SK-N-SH (cell line): ENCODE results near the gene KIF5B. TPM values are rescaled to one million over a fixed set of nuclear protein-coding genes. Genes with fewer than 3 reads are reported as not detected.

ENCODE experiments used
- CTCF ChIA-PET: fragments of 300-600, 350-600 bp; formaldehyde crosslinking; extraction: SDS; loops from one replicate; lab custom pipeline; 2021; lab: Yijun Ruan, JAX
- POLR2A ChIA-PET: fragments of 350-600 bp; sonication (Branson Sonifier 250); formaldehyde crosslinking; extraction: SDS; loops from one replicate; lab custom pipeline; 2020; ENCODE audit warnings: antibody characterized with exemption, inconsistent platforms; lab: Yijun Ruan, JAX
- DNase-seq: peaks from one replicate; pipeline ENCODE4 v3.0.0; 2012
- H2AFZ ChIP-seq: fragments of 200-600 bp; sonication (generic); 2 replicates; pipeline ENCODE4 v1.8.1; 2016; ENCODE audit warnings: antibody characterized with exemption, mild to moderate bottlenecking, low read depth
- H3F3A ChIP-seq: fragments of 200-600 bp; sonication (generic); replicated peaks from 2 replicates; pipeline ENCODE3; 2016; ENCODE audit warnings: antibody characterized with exemption, mild to moderate bottlenecking; ENCODE audit not compliant: insufficient read depth
- H3K27ac ChIP-seq, 2 experiments: fragments of 200-500 bp in 1 of 2; fragments of 200-600 bp in 1 of 2; sonication (Bioruptor generic) in 1 of 2; sonication (generic), shearing (Covaris generic) in 1 of 2; 2 replicates each; pipeline versions ENCODE4 v1.5.1 to v1.6.1; 2014 to 2016; ENCODE audit warnings: low read depth in 2 of 2, inconsistent platforms in 1 of 2, low read length in 1 of 2, mild to moderate bottlenecking in 1 of 2, mixed read lengths in 1 of 2
- H3K27me3 ChIP-seq: fragments of 200-600 bp; sonication (generic), shearing (Covaris generic); 2 replicates; pipeline ENCODE4 v1.6.1; 2016; ENCODE audit warnings: mixed run types; ENCODE audit not compliant: insufficient read depth
- H3K36me3 ChIP-seq, 2 experiments: fragments of 200-500 bp in 1 of 2; fragments of 200-600 bp in 1 of 2; sonication (Bioruptor generic) in 1 of 2; sonication (generic) in 1 of 2; replicated peaks in 1 of 2; 2 replicates each; pipeline versions ENCODE3 to v1.5.1; 2014 to 2016; ENCODE audit warnings: low read length in 1 of 2, mild to moderate bottlenecking in 1 of 2; ENCODE audit not compliant: insufficient read depth in 2 of 2, control insufficient read depth in 1 of 2
- H3K4me1 ChIP-seq, 2 experiments: fragments of 200-500 bp in 1 of 2; fragments of 200-600 bp in 1 of 2; sonication (Bioruptor generic) in 1 of 2; sonication (generic), shearing (Covaris generic) in 1 of 2; 2 replicates each; pipeline versions ENCODE4 v1.5.1 to v1.6.1; 2014 to 2016; ENCODE audit warnings: low read depth in 1 of 2, low read length in 1 of 2, mixed run types in 1 of 2; ENCODE audit not compliant: insufficient read depth in 2 of 2, control insufficient read depth in 1 of 2
- H3K4me2 ChIP-seq: fragments of 200-600 bp; sonication (generic), shearing (Covaris generic); 2 replicates; pipeline ENCODE4 v1.6.1; 2017; ENCODE audit warnings: mixed run types
- H3K4me3 ChIP-seq, 2 experiments: fragments of 200-500 bp in 1 of 2; fragments of 200-600 bp in 1 of 2; sonication (Bioruptor generic) in 1 of 2; sonication (generic), shearing (Covaris generic) in 1 of 2; 2 replicates each; pipeline versions ENCODE4 v1.5.1 to v1.8.1; 2014 to 2016; ENCODE audit warnings: low read depth in 2 of 2, inconsistent platforms in 1 of 2, low read length in 1 of 2, mild to moderate bottlenecking in 1 of 2, mixed read lengths in 1 of 2, moderate library complexity in 1 of 2
- H3K79me2 ChIP-seq: fragments of 200-600 bp; sonication (generic); 2 replicates; pipeline ENCODE4 v1.8.1; 2017; ENCODE audit warnings: mild to moderate bottlenecking; ENCODE audit not compliant: insufficient read depth
- H3K9ac ChIP-seq: fragments of 200-600 bp; sonication (generic); 2 replicates; pipeline ENCODE4 v1.6.1; 2017; ENCODE audit warnings: mixed run types
- H3K9me2 ChIP-seq: fragments of 200-600 bp; sonication (generic); 2 replicates; pipeline ENCODE4 v1.6.1; 2017; ENCODE audit warnings: mixed run types
- H3K9me3 ChIP-seq: fragments of 200-600 bp; sonication (generic); 2 replicates; pipeline ENCODE4 v1.6.1; 2017; ENCODE audit warnings: mixed run types, mild to moderate bottlenecking, moderate library complexity
- H4K20me1 ChIP-seq: fragments of 200-600 bp; sonication (generic); 2 replicates; pipeline ENCODE4 v1.6.1; 2017; ENCODE audit warnings: mild to moderate bottlenecking, mixed run types; ENCODE audit not compliant: insufficient read depth
- EP300 ChIP-seq, 2 experiments: IDR thresholded peaks; 2 replicates each; pipeline versions ENCODE4 v1.4.0 to v1.6.1; 2012; ENCODE audit warnings: borderline replicate concordance in 1 of 2, low read depth in 1 of 2, low read length in 1 of 2
- EZH2phosphoT487 ChIP-seq: fragments of 200-600 bp; sonication (generic); IDR thresholded peaks from 2 replicates; pipeline ENCODE4 v1.6.1; 2017; ENCODE audit warnings: low read depth, mixed run types, mild to moderate bottlenecking, antibody characterized with exemption, moderate library complexity, borderline replicate concordance
- FOSL2 ChIP-seq: IDR thresholded peaks from 2 replicates; pipeline ENCODE4 v1.4.0; 2012; ENCODE audit warnings: low read depth, mild to moderate bottlenecking, moderate library complexity, borderline replicate concordance
- GABPA ChIP-seq: IDR thresholded peaks from 2 replicates; pipeline ENCODE4 v1.4.0; 2012; ENCODE audit warnings: low read depth, mild to moderate bottlenecking
- GATA2 ChIP-seq: sonication (generic); formaldehyde crosslinking; IDR thresholded peaks from 2 replicates; pipeline ENCODE4 v1.5.0; 2020; ENCODE audit warnings: mild to moderate bottlenecking, missing genetic modification reagents
- JUND ChIP-seq: IDR thresholded peaks from 2 replicates; pipeline ENCODE4 v1.4.0; 2012
- MXI1 ChIP-seq: IDR thresholded peaks from 2 replicates; pipeline ENCODE4 v1.6.1; 2012; ENCODE audit warnings: mild to moderate bottlenecking, low read depth, low read length, improper control_type of control experiment
- NRF1 ChIP-seq: IDR thresholded peaks from 2 replicates; pipeline ENCODE4 v1.6.1; 2012; ENCODE audit warnings: low read depth, mild to moderate bottlenecking, low read length
- PBX3 ChIP-seq: IDR thresholded peaks from 2 replicates; pipeline ENCODE4; 2012
- RAD21 ChIP-seq: IDR thresholded peaks from 2 replicates; pipeline ENCODE4 v1.6.1; 2012; ENCODE audit warnings: mild to moderate bottlenecking, low read length
- RFX5 ChIP-seq: IDR thresholded peaks from 2 replicates; pipeline ENCODE4 v1.6.1; 2012; ENCODE audit warnings: mild to moderate bottlenecking, improper control_type of control experiment, low read length
- SIN3A ChIP-seq: IDR thresholded peaks from 2 replicates; pipeline ENCODE4 v1.6.1; 2012; ENCODE audit warnings: low read depth, mild to moderate bottlenecking, low read length, moderate library complexity, borderline replicate concordance
- TAF1 ChIP-seq: IDR thresholded peaks from 2 replicates; pipeline ENCODE4 v1.6.1; 2012; ENCODE audit warnings: low read depth, mild to moderate bottlenecking, low read length, moderate library complexity, borderline replicate concordance
- WGBS: methylation state at CpG from one replicate; pipeline ENCODE4 v1.1.6; 2017; ENCODE audit warnings: low lambda C conversion rate; 5-methylcytosine and 5-hydroxymethylcytosine counted together
- polyA plus RNA-seq, 3 experiments: library from polyadenylated mRNA; depleted of rRNA; stranded (reverse); fragments of >200 nt; gene quantifications; 2 replicates each; pipeline ENCODE4 v1.2.3, GENCODE V29; 2012
- TF ChIP-seq, protein P1 (sequence below): fragments of 150-350 bp; IDR thresholded peaks from 2 replicates; pipeline ENCODE4 v1.6.1; 2016; ENCODE audit warnings: mild to moderate bottlenecking, low read depth, low read length
- TF ChIP-seq, protein P2 (sequence below): IDR thresholded peaks from 2 replicates; pipeline ENCODE4 v1.4.0; 2012; ENCODE audit warnings: low read depth, borderline replicate concordance
- TF ChIP-seq, protein P3 (sequence below): IDR thresholded peaks from 2 replicates; pipeline ENCODE4 v1.4.0; 2012; ENCODE audit warnings: low read depth, borderline replicate concordance
- TF ChIP-seq, protein P4 (sequence below): fragments of 150-350 bp; IDR thresholded peaks from 2 replicates; pipeline ENCODE4 v1.6.1; 2017; ENCODE audit warnings: antibody characterized with exemption, low read length, low read depth, borderline replicate concordance

The KIF5B gene
- polyA plus RNA-seq, 1 of the 3 experiments (the other 2 are of a cell fraction) = 15.7 TPM

DNA sequence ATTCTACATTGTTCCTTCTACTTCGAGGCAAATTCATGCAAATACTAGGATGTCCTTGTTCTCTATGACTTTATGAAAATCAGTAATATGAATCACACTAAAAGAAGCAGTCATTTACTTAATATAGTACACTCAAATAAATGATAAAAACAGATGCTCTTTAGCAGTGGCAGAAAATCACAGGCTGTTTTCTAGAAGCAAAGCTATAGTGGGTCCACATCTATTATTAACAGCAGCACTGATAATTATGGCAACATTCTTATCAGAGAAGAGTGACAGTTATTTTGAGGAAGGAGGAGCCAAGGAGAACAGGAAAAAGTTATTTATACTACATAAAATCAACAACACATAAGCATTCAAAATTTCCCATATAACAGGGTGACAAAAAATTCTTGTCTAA is 16.5 kb downstream of the KIF5B start:
- H3K9me3 ChIP-seq = no peaks in the 10 kb centered on the region
- TF ChIP-seq JUND = no peak
- TF ChIP-seq NRF1 = no peak
- TF ChIP-seq, protein P1, sequence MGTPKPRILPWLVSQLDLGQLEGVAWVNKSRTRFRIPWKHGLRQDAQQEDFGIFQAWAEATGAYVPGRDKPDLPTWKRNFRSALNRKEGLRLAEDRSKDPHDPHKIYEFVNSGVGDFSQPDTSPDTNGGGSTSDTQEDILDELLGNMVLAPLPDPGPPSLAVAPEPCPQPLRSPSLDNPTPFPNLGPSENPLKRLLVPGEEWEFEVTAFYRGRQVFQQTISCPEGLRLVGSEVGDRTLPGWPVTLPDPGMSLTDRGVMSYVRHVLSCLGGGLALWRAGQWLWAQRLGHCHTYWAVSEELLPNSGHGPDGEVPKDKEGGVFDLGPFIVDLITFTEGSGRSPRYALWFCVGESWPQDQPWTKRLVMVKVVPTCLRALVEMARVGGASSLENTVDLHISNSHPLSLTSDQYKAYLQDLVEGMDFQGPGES = no peak
- TF ChIP-seq GATA2 (CRISPR knock-in tag) = no peak
- TF ChIP-seq RAD21 = no peak
- no peak for TF ChIP-seq EP300 (IDR thresholded peaks at IDR 0.05; ENCODE audit: borderline replicate concordance in 1 of 2, low read depth in 1 of 2, low read length in 1 of 2)
- TF ChIP-seq, protein P2, sequence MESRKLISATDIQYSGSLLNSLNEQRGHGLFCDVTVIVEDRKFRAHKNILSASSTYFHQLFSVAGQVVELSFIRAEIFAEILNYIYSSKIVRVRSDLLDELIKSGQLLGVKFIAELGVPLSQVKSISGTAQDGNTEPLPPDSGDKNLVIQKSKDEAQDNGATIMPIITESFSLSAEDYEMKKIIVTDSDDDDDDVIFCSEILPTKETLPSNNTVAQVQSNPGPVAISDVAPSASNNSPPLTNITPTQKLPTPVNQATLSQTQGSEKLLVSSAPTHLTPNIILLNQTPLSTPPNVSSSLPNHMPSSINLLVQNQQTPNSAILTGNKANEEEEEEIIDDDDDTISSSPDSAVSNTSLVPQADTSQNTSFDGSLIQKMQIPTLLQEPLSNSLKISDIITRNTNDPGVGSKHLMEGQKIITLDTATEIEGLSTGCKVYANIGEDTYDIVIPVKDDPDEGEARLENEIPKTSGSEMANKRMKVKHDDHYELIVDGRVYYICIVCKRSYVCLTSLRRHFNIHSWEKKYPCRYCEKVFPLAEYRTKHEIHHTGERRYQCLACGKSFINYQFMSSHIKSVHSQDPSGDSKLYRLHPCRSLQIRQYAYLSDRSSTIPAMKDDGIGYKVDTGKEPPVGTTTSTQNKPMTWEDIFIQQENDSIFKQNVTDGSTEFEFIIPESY = no peak
- TF ChIP-seq PBX3 = no peak
- no peak for TF ChIP-seq TAF1
- no peak for TF ChIP-seq FOSL2
- TF ChIP-seq, all 33 proteins: peak for 0
- H4K20me1 ChIP-seq = peaks cover 60% of the 10 kb centered on the region
- peaks cover 99% of the 10 kb centered on the region for H3K79me2 ChIP-seq
- H3K27me3 ChIP-seq = no peaks in the 10 kb centered on the region
- H2AFZ ChIP-seq = no peak overlapping the region
- no peak overlapping the region for H3K4me3 ChIP-seq
- no peak overlapping the region for H3K27ac ChIP-seq
- ChIA-PET CTCF (no interaction called here), POLR2A (no interaction called here)
- H3K4me1 ChIP-seq = peaks cover 3 to 38% of the 10 kb centered on the region in 2 experiments; a peak in 3 of 4 replicates
- H3K36me3 ChIP-seq = peaks cover 60 to 82% of the 10 kb centered on the region in 2 experiments
- no peak for DNase-seq
- H3K4me2 ChIP-seq = no peak overlapping the region
- WGBS = 90% methylated on average over 1 of the region's 1 CpG
- H3K9ac ChIP-seq = no peak overlapping the region
- no peaks in the 10 kb centered on the region for H3K9me2 ChIP-seq
- peaks cover 39% of the 10 kb centered on the region for H3F3A ChIP-seq

DNA sequence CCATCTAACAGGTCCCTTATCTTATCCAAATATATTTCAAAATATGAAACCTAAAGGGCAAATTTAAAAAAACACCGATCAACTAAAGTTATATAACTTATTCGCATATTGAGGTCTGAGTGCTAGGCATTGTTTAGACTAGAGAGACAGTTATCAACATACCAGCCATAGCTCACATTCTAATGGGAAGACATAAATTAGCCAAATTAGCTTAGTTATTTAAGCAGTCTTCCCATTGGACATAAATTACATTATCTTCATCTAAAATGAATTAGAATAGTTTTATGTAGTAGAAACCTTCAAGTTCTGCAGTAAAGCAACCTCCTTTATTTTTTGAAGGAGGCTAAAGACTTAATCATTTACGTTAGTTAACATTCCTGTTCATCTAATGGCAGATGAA is 17.4 kb downstream of the KIF5B start:
- Histone ChIP-seq H3K27me3 (no peaks in the 10 kb centered on the region), H3K79me2 (peaks cover 99% of the 10 kb centered on the region), H3K9ac (no peak overlapping the region), H3K4me1 (peaks cover 1 to 35% of the 10 kb centered on the region in 2 experiments; a peak in 3 of 4 replicates), H3K4me2 (no peak overlapping the region), H4K20me1 (peaks cover 51% of the 10 kb centered on the region), H3K9me2 (no peaks in the 10 kb centered on the region), H3K27ac (no peak overlapping the region), H2AFZ (no peak overlapping the region), H3K36me3 (peaks cover 61 to 82% of the 10 kb centered on the region in 2 experiments), H3F3A (peaks cover 29% of the 10 kb centered on the region), H3K4me3 (no peak overlapping the region), H3K9me3 (no peaks in the 10 kb centered on the region)
- POLR2A ChIA-PET = no interaction called here
- DNase-seq = no peak
- WGBS = 92% methylated on average over 3 of the region's 3 CpGs
- CTCF ChIA-PET = no interaction called here
- TF ChIP-seq SIN3A (no peak), RFX5 (no peak), EP300 (IDR thresholded peaks at IDR 0.05; ENCODE audit: borderline replicate concordance in 1 of 2, low read depth in 1 of 2, low read length in 1 of 2) (no peak), PBX3 (no peak), MXI1 (no peak), TAF1 (no peak), GABPA (no peak), EZH2phosphoT487 (no peak)
- TF ChIP-seq, protein P3, sequence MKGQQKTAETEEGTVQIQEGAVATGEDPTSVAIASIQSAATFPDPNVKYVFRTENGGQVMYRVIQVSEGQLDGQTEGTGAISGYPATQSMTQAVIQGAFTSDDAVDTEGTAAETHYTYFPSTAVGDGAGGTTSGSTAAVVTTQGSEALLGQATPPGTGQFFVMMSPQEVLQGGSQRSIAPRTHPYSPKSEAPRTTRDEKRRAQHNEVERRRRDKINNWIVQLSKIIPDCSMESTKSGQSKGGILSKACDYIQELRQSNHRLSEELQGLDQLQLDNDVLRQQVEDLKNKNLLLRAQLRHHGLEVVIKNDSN = no peak
- TF ChIP-seq, protein P4, sequence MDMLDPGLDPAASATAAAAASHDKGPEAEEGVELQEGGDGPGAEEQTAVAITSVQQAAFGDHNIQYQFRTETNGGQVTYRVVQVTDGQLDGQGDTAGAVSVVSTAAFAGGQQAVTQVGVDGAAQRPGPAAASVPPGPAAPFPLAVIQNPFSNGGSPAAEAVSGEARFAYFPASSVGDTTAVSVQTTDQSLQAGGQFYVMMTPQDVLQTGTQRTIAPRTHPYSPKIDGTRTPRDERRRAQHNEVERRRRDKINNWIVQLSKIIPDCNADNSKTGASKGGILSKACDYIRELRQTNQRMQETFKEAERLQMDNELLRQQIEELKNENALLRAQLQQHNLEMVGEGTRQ = no peak
